Astrocyte (in vitro differentiated cells and primary cell): ENCODE measurements around the gene PXDN.

Source experiments
- EZH2 ChIP-seq: IDR thresholded peaks from 2 replicates; pipeline ENCODE4 v1.6.1; 2012; ENCODE audit warnings: mild to moderate bottlenecking, low read length, inconsistent platforms; ENCODE audit not compliant: insufficient read depth
- TF ChIP-seq, protein P1 (sequence below): IDR thresholded peaks from 2 replicates; pipeline ENCODE4 v1.5.1; 2011; ENCODE audit warnings: low read depth, mild to moderate bottlenecking, inconsistent platforms, low read length, moderate library complexity; ENCODE audit not compliant: insufficient read depth

DNA sequence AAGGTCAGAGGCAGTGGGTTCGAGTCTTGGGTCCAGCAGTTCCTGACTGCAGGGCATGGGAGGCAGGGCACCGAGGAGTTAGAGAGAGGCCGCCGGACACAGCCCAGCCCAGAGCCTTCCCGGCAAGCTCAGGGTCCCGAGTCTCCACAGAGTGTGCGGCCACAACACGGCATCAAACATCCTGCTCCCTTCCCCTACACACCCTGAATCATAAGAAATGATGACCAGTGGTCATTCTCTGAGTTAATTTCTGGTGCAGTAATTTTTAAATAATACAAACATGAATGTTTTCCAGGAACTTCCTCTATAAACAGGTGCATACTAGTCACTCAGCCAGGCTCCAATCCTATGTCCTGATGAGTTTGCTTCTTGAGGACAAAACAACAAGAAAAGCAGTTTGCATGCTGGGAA is 118.0 kb downstream of the PXDN start:
- TF ChIP-seq, protein P1, sequence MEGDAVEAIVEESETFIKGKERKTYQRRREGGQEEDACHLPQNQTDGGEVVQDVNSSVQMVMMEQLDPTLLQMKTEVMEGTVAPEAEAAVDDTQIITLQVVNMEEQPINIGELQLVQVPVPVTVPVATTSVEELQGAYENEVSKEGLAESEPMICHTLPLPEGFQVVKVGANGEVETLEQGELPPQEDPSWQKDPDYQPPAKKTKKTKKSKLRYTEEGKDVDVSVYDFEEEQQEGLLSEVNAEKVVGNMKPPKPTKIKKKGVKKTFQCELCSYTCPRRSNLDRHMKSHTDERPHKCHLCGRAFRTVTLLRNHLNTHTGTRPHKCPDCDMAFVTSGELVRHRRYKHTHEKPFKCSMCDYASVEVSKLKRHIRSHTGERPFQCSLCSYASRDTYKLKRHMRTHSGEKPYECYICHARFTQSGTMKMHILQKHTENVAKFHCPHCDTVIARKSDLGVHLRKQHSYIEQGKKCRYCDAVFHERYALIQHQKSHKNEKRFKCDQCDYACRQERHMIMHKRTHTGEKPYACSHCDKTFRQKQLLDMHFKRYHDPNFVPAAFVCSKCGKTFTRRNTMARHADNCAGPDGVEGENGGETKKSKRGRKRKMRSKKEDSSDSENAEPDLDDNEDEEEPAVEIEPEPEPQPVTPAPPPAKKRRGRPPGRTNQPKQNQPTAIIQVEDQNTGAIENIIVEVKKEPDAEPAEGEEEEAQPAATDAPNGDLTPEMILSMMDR = no peak
- TF ChIP-seq EZH2 = no peak
